T-cell (primary cell): ENCODE results near the gene FREY1. TPM values are rescaled to one million over a fixed set of nuclear protein-coding genes. Genes with fewer than 3 reads are reported as not detected.

Experiments
- ATAC-seq, 4 experiments: fragments of 200-7000 bp in 3 of 4; fragments of 150-1000 bp in 1 of 4; cut with Tn5 transposase; replicated peaks in 1 of 4; 1 replicate in 3 of 4; 2 replicates in 1 of 4; pipeline ENCODE4 v1.10.0; 2021; ENCODE audit warnings: moderate library complexity in 3 of 4, mild to moderate bottlenecking in 2 of 4, moderate number of reproducible peaks in 1 of 4
- CTCF ChIA-PET, 2 donors: fragments of 300-600 bp; sonication (Branson Sonifier 250); formaldehyde crosslinking; loops; one replicate each; lab custom pipeline; 2022; ENCODE audit warnings: antibody characterized with exemption in 2 of 2; lab: Charles Lee
- POLR2A ChIA-PET, 2 donors: fragments of 300-600 bp; sonication (Branson Sonifier 250); formaldehyde crosslinking; loops; one replicate each; lab custom pipeline; 2022; ENCODE audit warnings: antibody characterized with exemption in 2 of 2; lab: Charles Lee
- DNase-seq, 35 experiments: peaks; one replicate each; pipeline versions ENCODE4 v3.0.0 to v3.0.0-alpha.2; 2013 to 2023
- H3K27ac ChIP-seq: one replicate; pipeline ENCODE4 v1.5.1; 2013; ENCODE audit warnings: low read length
- H3K27me3 ChIP-seq, 2 experiments: replicated peaks in 1 of 2; 1 replicate in 1 of 2; 2 replicates in 1 of 2; pipeline versions ENCODE4 v1.6.1 to v1.7.0; 2013; ENCODE audit warnings: low read length in 1 of 2, mixed read lengths in 1 of 2; ENCODE audit not compliant: control insufficient read depth in 2 of 2, insufficient read depth in 2 of 2; ENCODE audit errors: extremely low read depth in 1 of 2
- H3K36me3 ChIP-seq, 2 donors: 1 replicate in 1 of 2; 2 replicates in 1 of 2; pipeline versions ENCODE4 v1.6.1 to v1.7.0; 2013; ENCODE audit warnings: low read length in 1 of 2; ENCODE audit not compliant: control insufficient read depth in 2 of 2, insufficient read depth in 1 of 2; ENCODE audit errors: extremely low read depth in 1 of 2
- H3K4me1 ChIP-seq, 2 experiments: 1 replicate in 1 of 2; 2 replicates in 1 of 2; pipeline versions ENCODE4 v1.6.1 to v1.7.0; 2013; ENCODE audit warnings: low read length in 2 of 2, mixed read lengths in 1 of 2; ENCODE audit not compliant: insufficient read depth in 2 of 2, control insufficient read depth in 1 of 2; ENCODE audit errors: extremely low read depth in 1 of 2
- H3K4me3 ChIP-seq, 2 donors: 1 replicate in 1 of 2; 2 replicates in 1 of 2; pipeline versions ENCODE4 v1.5.1 to v1.7.0; 2013; ENCODE audit warnings: mild to moderate bottlenecking in 2 of 2, low read length in 1 of 2, moderate library complexity in 1 of 2; ENCODE audit not compliant: control insufficient read depth in 1 of 2; ENCODE audit errors: extremely low read depth in 1 of 2
- H3K9me3 ChIP-seq: 2 replicates; pipeline ENCODE4 v1.7.0; 2013
- H3K27ac Mint-ChIP-seq, 2 donors: one replicate each; pipeline ENCODE4 v1.8.0; 2020 to 2021; ENCODE audit warnings: mild to moderate bottlenecking in 2 of 2, mixed read lengths in 2 of 2
- H3K27me3 Mint-ChIP-seq, 2 donors: one replicate each; pipeline ENCODE4 v1.8.0; 2021 to 2022; ENCODE audit warnings: mixed read lengths in 2 of 2
- H3K36me3 Mint-ChIP-seq: one replicate; pipeline ENCODE4 v1.8.0; 2021; ENCODE audit warnings: mixed read lengths
- H3K4me1 Mint-ChIP-seq, 3 donors: one replicate each; pipeline ENCODE4 v1.8.0; 2020 to 2022; ENCODE audit warnings: mixed read lengths in 3 of 3, mild to moderate bottlenecking in 1 of 3
- H3K4me3 Mint-ChIP-seq, 3 donors: one replicate each; pipeline ENCODE4 v1.8.0; 2020 to 2022; ENCODE audit warnings: mild to moderate bottlenecking in 3 of 3, mixed read lengths in 3 of 3, moderate library complexity in 3 of 3
- H3K9me3 Mint-ChIP-seq, 3 donors: one replicate each; pipeline ENCODE4 v1.8.0; 2020 to 2022; ENCODE audit warnings: mixed read lengths in 3 of 3
- WGBS: methylation state at CpG from one replicate; pipeline ENCODE4 v1.1.5; 2013; ENCODE audit warnings: missing lambda C conversion rate; ENCODE audit not compliant: insufficient coverage; 5-methylcytosine and 5-hydroxymethylcytosine counted together
- total RNA-seq, 35 experiments: library from RNA in 6 of 35; stranded (reverse) in 6 of 35; fragments of 120-200 nt in 1 of 35; gene quantifications; one replicate each; pipeline versions ENCODE4 v1.2.1 to v1.2.4 and lab custom pipeline; 2013 to 2026

FREY1 gene
- total RNA-seq, 5 donors from 2014 or later (not counting 1 experiment from before 2014, with no cell fraction given) = 2.5 to 6.8 (median 4.6) TPM

GRCh38 chr11:45933846-45934579, 26.9 kb upstream of the FREY1 start:
- Mint-ChIP-seq H3K27me3 (no peaks in the 10 kb centered on the region), H3K4me3 (no peak overlapping the region), H3K9me3 (no peaks in the 10 kb centered on the region), H3K4me1 (peaks cover 26 to 36% (median 28%) of the 10 kb centered on the region in 3 donors), H3K27ac (no peak overlapping the region), H3K36me3 (peaks cover 21% of the 10 kb centered on the region)
- POLR2A ChIA-PET = interaction anchor here in 1 of 2 donors (0.7 kb wide), 1 partner anchor 36 kb away, joined by 3 read pairs; no protein-coding TSS in a partner anchor
- DNase-seq = no peak
- peaks cover 0 to 32% of the 10 kb centered on the region in 2 experiments for H3K4me1 ChIP-seq
- CTCF ChIA-PET = no interaction called here
- H3K9me3 ChIP-seq = no peaks in the 10 kb centered on the region
- no peak overlapping the region for H3K4me3 ChIP-seq
- peaks cover 11 to 66% of the 10 kb centered on the region in 2 donors for H3K36me3 ChIP-seq
- ATAC-seq = no peak
- 98% methylated on average over 17 of the region's 21 CpGs for WGBS
- no peak overlapping the region for H3K27ac ChIP-seq
- no peaks in the 10 kb centered on the region for H3K27me3 ChIP-seq

GRCh38 chr11:45933131-45933831, 26.2 kb upstream of the FREY1 start:
- ATAC-seq (no peak), DNase-seq (no peak)
- no peak overlapping the region for H3K27ac Mint-ChIP-seq
- Histone ChIP-seq H3K4me1 (peaks cover 0 to 40% of the 10 kb centered on the region in 2 experiments), H3K27ac (no peak overlapping the region), H3K27me3 (no peaks in the 10 kb centered on the region), H3K9me3 (no peaks in the 10 kb centered on the region), H3K36me3 (peaks cover 11 to 66% of the 10 kb centered on the region in 2 donors), H3K4me3 (no peak overlapping the region)
- peaks cover 28 to 41% (median 28%) of the 10 kb centered on the region in 3 donors for H3K4me1 Mint-ChIP-seq
- H3K36me3 Mint-ChIP-seq = peaks cover 18% of the 10 kb centered on the region
- peak overlapping the region in 1 of 3 donors; percentile 67 for H3K4me3 Mint-ChIP-seq
- 100% methylated on average over 6 of the region's 15 CpGs for WGBS
- ChIA-PET CTCF (no interaction called here), POLR2A (no interaction called here)
- H3K9me3 Mint-ChIP-seq = no peaks in the 10 kb centered on the region
- H3K27me3 Mint-ChIP-seq = no peaks in the 10 kb centered on the region

DNA sequence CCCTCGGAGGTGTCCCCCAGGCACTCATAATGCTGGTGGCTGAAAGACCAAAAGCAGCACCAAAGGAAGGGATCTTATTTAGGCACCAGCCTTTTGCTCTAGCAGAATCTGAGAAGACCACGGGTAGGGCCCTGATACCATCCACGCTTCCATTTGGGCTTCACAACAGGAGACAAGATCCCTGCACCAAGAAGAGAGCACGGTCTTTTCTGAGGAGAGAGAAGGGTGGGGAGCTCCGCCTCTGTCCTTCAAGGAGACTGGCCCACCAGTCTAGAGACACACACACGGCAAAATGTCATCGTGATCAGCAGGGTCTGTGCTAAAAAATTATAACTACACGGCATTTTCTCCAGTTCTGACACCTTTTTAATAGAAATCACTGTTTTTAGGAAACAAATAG, 25.1 kb upstream of the FREY1 start:
- H3K4me1 ChIP-seq = peaks cover 0 to 49% of the 10 kb centered on the region in 2 experiments
- Mint-ChIP-seq H3K4me3 (peak overlapping the region in 1 of 3 donors; percentile 67), H3K9me3 (no peaks in the 10 kb centered on the region), H3K4me1 (peaks cover 34 to 51% (median 34%) of the 10 kb centered on the region in 3 donors), H3K27ac (peak overlapping the region; percentile 53 to 94), H3K36me3 (peaks cover 15% of the 10 kb centered on the region), H3K27me3 (no peaks in the 10 kb centered on the region)
- peaks cover 11 to 56% of the 10 kb centered on the region in 2 donors for H3K36me3 ChIP-seq
- no peak for ATAC-seq
- no peaks in the 10 kb centered on the region for H3K9me3 ChIP-seq
- no peaks in the 10 kb centered on the region for H3K27me3 ChIP-seq
- no peak overlapping the region for H3K4me3 ChIP-seq
- ChIA-PET CTCF (no interaction called here), POLR2A (interaction anchor here (0.6 kb wide), 2 partner anchors 46 to 111 kb away, joined by 4 to 6 read pairs; no protein-coding TSS in a partner anchor)
- no peak for DNase-seq
- 100% methylated on average over 1 of the region's 8 CpGs for WGBS
- H3K27ac ChIP-seq = no peak overlapping the region

- H3K4me3 Mint-ChIP-seq = peak overlapping the region in 2 of 3 donors; percentile 67 to 87
- H3K9me3 Mint-ChIP-seq = no peaks in the 10 kb centered on the region
- H3K27ac Mint-ChIP-seq = peak overlapping the region; percentile 94
- DNase-seq (no peak), ATAC-seq (no peak)
- ChIA-PET CTCF (no interaction called here), POLR2A (interaction anchor here in 1 of 2 donors (0.6 kb wide), 1 partner anchor 47 kb away, joined by 4 read pairs; no protein-coding TSS in a partner anchor)
- no peak overlapping the region for H3K4me3 ChIP-seq
- peak overlapping the region; percentile 70 for H3K27ac ChIP-seq
- H3K27me3 Mint-ChIP-seq = no peaks in the 10 kb centered on the region
- H3K4me1 ChIP-seq = peaks cover 0 to 54% of the 10 kb centered on the region in 2 experiments
- peaks cover 35 to 54% (median 37%) of the 10 kb centered on the region in 3 donors for H3K4me1 Mint-ChIP-seq
- WGBS = 100% methylated on average over 4 of the region's 10 CpGs
- H3K27me3 ChIP-seq = no peaks in the 10 kb centered on the region
- no peaks in the 10 kb centered on the region for H3K9me3 ChIP-seq
- H3K36me3 ChIP-seq = peaks cover 11 to 51% of the 10 kb centered on the region in 2 donors
- peaks cover 11% of the 10 kb centered on the region for H3K36me3 Mint-ChIP-seq
Observed at GRCh38 chr11:45931739-45932138, 24.7 kb upstream of the FREY1 start.

- H3K4me3 ChIP-seq = no peak overlapping the region
- no peaks in the 10 kb centered on the region for H3K9me3 Mint-ChIP-seq
- H3K27ac Mint-ChIP-seq = peak overlapping the region; percentile 94
- no peaks in the 10 kb centered on the region for H3K27me3 ChIP-seq
- WGBS = 94% methylated on average over 5 of the region's 8 CpGs
- peaks cover 9% of the 10 kb centered on the region for H3K36me3 Mint-ChIP-seq
- peaks cover 11 to 46% of the 10 kb centered on the region in 2 donors for H3K36me3 ChIP-seq
- no peak for DNase-seq
- ATAC-seq = no peak
- peak overlapping the region; percentile 70 for H3K27ac ChIP-seq
- no peaks in the 10 kb centered on the region for H3K27me3 Mint-ChIP-seq
- CTCF ChIA-PET = interaction anchor here (0.8 to 1.3 kb wide), 3 partner anchors 13 to 88 kb away, joined by 3 to 6 read pairs (median 4); partner anchors contain the start of gene PEX16 (in 1 of the 2)
- H3K9me3 ChIP-seq = no peaks in the 10 kb centered on the region
- POLR2A ChIA-PET = interaction anchor here in 1 of 2 donors (0.6 kb wide), 1 partner anchor 13 kb away, joined by 3 read pairs; no protein-coding TSS in a partner anchor
- peaks cover 35 to 53% (median 37%) of the 10 kb centered on the region in 3 donors for H3K4me1 Mint-ChIP-seq
- peaks cover 0 to 56% of the 10 kb centered on the region in 2 experiments for H3K4me1 ChIP-seq
- H3K4me3 Mint-ChIP-seq = peak overlapping the region in 2 of 3 donors; percentile 67 to 87
Observed at GRCh38 chr11:45930951-45931570, 24.0 kb upstream of the FREY1 start.
